Vagina (tissue), 2 donors: Measurements from ENCODE around the gene RPS6KL1. TPM values are rescaled to one million over a fixed set of nuclear protein-coding genes. Genes with fewer than 3 reads are reported as not detected.
"Not testable (repeated sequence)": the region's sequence is repeated elsewhere in the genome, so short reads cannot be mapped to it uniquely, and the experiment has no call there.

Experiments used
- DNase-seq, 2 donors: peaks; one replicate each; pipeline ENCODE4 v3.0.0-alpha.2; 2017; ENCODE audit errors: extremely low spot score in 2 of 2
- H3K27ac ChIP-seq: fragments of 200-600 bp; sonication (generic); one replicate; pipeline ENCODE4 v1.5.1; 2019
- H3K27me3 ChIP-seq: fragments of 200-600 bp; sonication (generic); one replicate; pipeline ENCODE4 v1.5.1; 2019
- H3K36me3 ChIP-seq, 2 donors: fragments of 200-600 bp; sonication (generic); one replicate each; pipeline ENCODE4 v1.5.1; 2017 to 2019
- H3K4me1 ChIP-seq: fragments of 200-600 bp; sonication (generic); one replicate; pipeline ENCODE4 v1.5.1; 2019
- H3K4me3 ChIP-seq, 2 donors: fragments of 200-600 bp; sonication (generic); 1 replicate in 1 of 2; 2 replicates in 1 of 2; pipeline ENCODE4 v1.5.1; 2016 to 2019
- H3K9me3 ChIP-seq: fragments of 200-600 bp; sonication (generic); one replicate; pipeline ENCODE4 v1.5.1; 2019
- POLR2A ChIP-seq, 2 donors: fragments of 450-650 bp; IDR thresholded peaks; one replicate each; pipeline ENCODE4 v1.6.1; 2017; ENCODE audit warnings: antibody characterized with exemption in 2 of 2, mild to moderate bottlenecking in 2 of 2, moderate library complexity in 2 of 2
- POLR2AphosphoS5 ChIP-seq, 2 donors: sonication (generic); formaldehyde crosslinking; IDR thresholded peaks; one replicate each; pipeline ENCODE4 v1.9.0; 2017; ENCODE audit warnings: antibody characterized with exemption in 2 of 2, mild to moderate bottlenecking in 2 of 2, low read depth in 1 of 2; ENCODE audit not compliant: insufficient read depth in 1 of 2
- intact Hi-C: fragments of 100-400 bp; cut with DNase I; formaldehyde crosslinking; loops from one replicate; pipeline ENCODE4 v1.15.1; 2023
- total RNA-seq: library from RNA; depleted of rRNA; stranded (reverse); fragments of >200 nt; gene quantifications from one replicate; pipeline ENCODE4 v1.2.3, GENCODE V29; 2016
- TF ChIP-seq, protein P1 (sequence below), 3 experiments: fragments of 450-650 bp in 2 of 3; fragments of 200-600 bp in 1 of 3; sonication (generic) in 1 of 3; IDR thresholded peaks; one replicate each; pipeline ENCODE4 v1.5.1; 2017 to 2019; ENCODE audit warnings: antibody characterized with exemption in 3 of 3, mild to moderate bottlenecking in 2 of 3, moderate library complexity in 2 of 3

RPS6KL1 gene
- total RNA-seq, 1 donor from 2014 or later: 2.0 TPM

DNA sequence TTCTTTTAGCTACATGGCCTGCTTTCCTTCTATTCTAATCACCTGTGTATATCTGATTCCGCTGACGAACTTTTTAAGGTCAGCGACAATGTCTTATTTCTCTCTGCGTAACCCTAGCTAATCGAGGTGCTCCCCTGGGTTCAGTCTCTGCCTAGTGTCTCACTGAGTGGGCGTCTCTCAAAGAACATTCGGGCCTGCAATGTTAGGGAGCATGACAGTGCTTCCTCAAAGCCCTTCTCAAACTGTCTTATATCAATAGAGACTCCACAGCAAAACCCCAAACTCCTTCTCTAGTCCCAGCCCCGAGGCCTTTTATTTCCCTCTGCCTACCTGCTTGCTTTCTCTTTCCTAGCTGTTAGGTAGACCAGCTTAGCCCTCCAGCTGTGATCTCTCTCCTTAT is 13.7 kb upstream of the RPS6KL1 start:
- Histone ChIP-seq H3K4me1 (peaks cover 37% of the 10 kb centered on the region), H3K36me3 (no peaks in the 10 kb centered on the region), H3K9me3 (no peaks in the 10 kb centered on the region), H3K27ac (no peak overlapping the region), H3K27me3 (no peaks in the 10 kb centered on the region), H3K4me3 (no peak overlapping the region)
- no peak for TF ChIP-seq POLR2A (IDR thresholded peaks at IDR 0.05)
- TF ChIP-seq, protein P1, sequence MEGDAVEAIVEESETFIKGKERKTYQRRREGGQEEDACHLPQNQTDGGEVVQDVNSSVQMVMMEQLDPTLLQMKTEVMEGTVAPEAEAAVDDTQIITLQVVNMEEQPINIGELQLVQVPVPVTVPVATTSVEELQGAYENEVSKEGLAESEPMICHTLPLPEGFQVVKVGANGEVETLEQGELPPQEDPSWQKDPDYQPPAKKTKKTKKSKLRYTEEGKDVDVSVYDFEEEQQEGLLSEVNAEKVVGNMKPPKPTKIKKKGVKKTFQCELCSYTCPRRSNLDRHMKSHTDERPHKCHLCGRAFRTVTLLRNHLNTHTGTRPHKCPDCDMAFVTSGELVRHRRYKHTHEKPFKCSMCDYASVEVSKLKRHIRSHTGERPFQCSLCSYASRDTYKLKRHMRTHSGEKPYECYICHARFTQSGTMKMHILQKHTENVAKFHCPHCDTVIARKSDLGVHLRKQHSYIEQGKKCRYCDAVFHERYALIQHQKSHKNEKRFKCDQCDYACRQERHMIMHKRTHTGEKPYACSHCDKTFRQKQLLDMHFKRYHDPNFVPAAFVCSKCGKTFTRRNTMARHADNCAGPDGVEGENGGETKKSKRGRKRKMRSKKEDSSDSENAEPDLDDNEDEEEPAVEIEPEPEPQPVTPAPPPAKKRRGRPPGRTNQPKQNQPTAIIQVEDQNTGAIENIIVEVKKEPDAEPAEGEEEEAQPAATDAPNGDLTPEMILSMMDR (IDR thresholded peaks at IDR 0.05): no peak
- no peak for TF ChIP-seq POLR2AphosphoS5 (IDR thresholded peaks at IDR 0.05; ENCODE audit: insufficient read depth in 1 of 2, low read depth in 1 of 2)
- no peak for DNase-seq
- intact Hi-C loops: no loop called here

GRCh38 chr14:74936151-74936550 is 13.1 kb upstream of the RPS6KL1 start:
- intact Hi-C loops: no loop called here
- Histone ChIP-seq H3K4me1 (peaks cover 32% of the 10 kb centered on the region), H3K4me3 (no peak overlapping the region), H3K27ac (no peak overlapping the region), H3K9me3 (no peaks in the 10 kb centered on the region), H3K27me3 (no peaks in the 10 kb centered on the region), H3K36me3 (no peaks in the 10 kb centered on the region)
- TF ChIP-seq, protein P1 (IDR thresholded peaks at IDR 0.05): no peak
- no peak for TF ChIP-seq POLR2AphosphoS5 (IDR thresholded peaks at IDR 0.05; ENCODE audit: insufficient read depth in 1 of 2, low read depth in 1 of 2)
- no peak for TF ChIP-seq POLR2A (IDR thresholded peaks at IDR 0.05)
- DNase-seq: no peak

GRCh38 chr14:74935360-74935680 is 12.3 kb upstream of the RPS6KL1 start:
- Histone ChIP-seq H3K27ac (no peak overlapping the region), H3K9me3 (no peaks in the 10 kb centered on the region), H3K4me1 (peaks cover 24% of the 10 kb centered on the region), H3K27me3 (no peaks in the 10 kb centered on the region), H3K36me3 (no peaks in the 10 kb centered on the region), H3K4me3 (no peak overlapping the region)
- no peak for DNase-seq
- TF ChIP-seq POLR2AphosphoS5 (IDR thresholded peaks at IDR 0.05; ENCODE audit: insufficient read depth in 1 of 2, low read depth in 1 of 2) (no peak), POLR2A (IDR thresholded peaks at IDR 0.05) (no peak)
- TF ChIP-seq, protein P1 (IDR thresholded peaks at IDR 0.05): no peak
- intact Hi-C loops: no loop called here

GRCh38 chr14:74934476-74935359 is 11.7 kb upstream of the RPS6KL1 start:
- H3K27me3 ChIP-seq: no peaks in the 10 kb centered on the region
- H3K36me3 ChIP-seq: no peaks in the 10 kb centered on the region
- no peaks in the 10 kb centered on the region for H3K9me3 ChIP-seq
- H3K27ac ChIP-seq: no peak overlapping the region
- intact Hi-C loops: no loop called here
- TF ChIP-seq, protein P1 (IDR thresholded peaks at IDR 0.05): no peak
- TF ChIP-seq POLR2AphosphoS5 (IDR thresholded peaks at IDR 0.05; ENCODE audit: insufficient read depth in 1 of 2, low read depth in 1 of 2) (no peak), POLR2A (IDR thresholded peaks at IDR 0.05) (no peak)
- no peak for DNase-seq
- peaks cover 18% of the 10 kb centered on the region for H3K4me1 ChIP-seq
- no peak overlapping the region for H3K4me3 ChIP-seq

GRCh38 chr14:74934041-74934440 is 11.0 kb upstream of the RPS6KL1 start:
- Histone ChIP-seq H3K27ac (no peak overlapping the region), H3K36me3 (no peaks in the 10 kb centered on the region)
- intact Hi-C loops: no loop called here

DNA sequence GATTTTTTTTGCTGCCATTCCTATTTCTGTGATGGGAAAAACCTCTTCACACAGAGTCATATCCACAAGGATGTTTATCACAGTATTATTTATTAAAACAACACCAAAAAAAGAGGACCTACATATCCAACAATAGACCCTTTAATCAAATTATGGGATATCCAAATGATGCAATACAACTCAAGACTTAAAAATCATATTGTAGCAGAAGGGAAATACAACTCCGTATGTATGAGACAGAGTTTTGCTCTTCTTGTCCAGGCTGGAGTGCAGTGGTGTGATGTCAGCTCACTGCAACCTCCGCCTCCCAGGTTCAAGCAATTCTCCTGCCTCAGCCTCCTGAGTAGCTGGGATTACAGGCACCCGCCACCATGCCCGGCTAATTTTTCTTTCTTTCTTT is 9.9 kb upstream of the RPS6KL1 start:
- DNase-seq, H3K36me3 ChIP-seq, H3K4me1 ChIP-seq, H3K4me3 ChIP-seq, H3K27me3 ChIP-seq, H3K27ac ChIP-seq, H3K9me3 ChIP-seq, intact Hi-C loops: not testable (repeated sequence)

More at GRCh38 chr14:74934041-74934440, 11.0 kb upstream of the RPS6KL1 start:
- Histone ChIP-seq H3K27me3 (no peaks in the 10 kb centered on the region), H3K4me1 (peaks cover 11% of the 10 kb centered on the region), H3K9me3 (no peaks in the 10 kb centered on the region), H3K4me3 (no peak overlapping the region)
- DNase-seq: no peak
- TF ChIP-seq POLR2AphosphoS5 (IDR thresholded peaks at IDR 0.05; ENCODE audit: insufficient read depth in 1 of 2, low read depth in 1 of 2): no peak
- no peak for TF ChIP-seq POLR2A (IDR thresholded peaks at IDR 0.05)
- TF ChIP-seq, protein P1 (IDR thresholded peaks at IDR 0.05): no peak
